Measurements from ENCODE around the gene GREB1. TPM values are rescaled to one million over a fixed set of nuclear protein-coding genes. Genes with fewer than 3 reads are reported as not detected.

Gene GREB1
- total and polyA plus RNA-seq, 2 experiments from 2014 or later, result 12.0 to 35.0 TPM

- TF ChIP-seq POLR2AphosphoS5 (IDR thresholded peaks at IDR 0.05; ENCODE audit: low read depth) (no peak), CREB1 (CRISPR knock-in tag; IDR thresholded peaks at IDR 0.05; ENCODE audit: low read depth) (no peak), ZNF331 (CRISPR knock-in tag; IDR thresholded peaks at IDR 0.05; ENCODE audit: low read depth) (no peak), EZH2 (IDR thresholded peaks at IDR 0.05; ENCODE audit: low read depth, unreplicated experiment) (no peak), CTCF (conservative IDR thresholded peaks at IDR 0.05; ENCODE audit: low read depth in 2 of 2) (no peak), JUNB (IDR thresholded peaks at IDR 0.05; ENCODE audit: unreplicated experiment) (no peak), REST (IDR thresholded peaks at IDR 0.05; ENCODE audit: unreplicated experiment) (no peak), ETS1 (IDR thresholded peaks at IDR 0.05) (no peak)
- H3K9me3 Mint-ChIP-seq, result no peaks in the 10 kb centered on the region
- no peak overlapping the region for H3K27ac Mint-ChIP-seq
- Histone ChIP-seq H2AFZ (no peak overlapping the region), H3K79me2 (replicated peaks; ENCODE audit: insufficient read depth) (no peaks in the 10 kb centered on the region), H4K20me1 (replicated peaks; ENCODE audit: insufficient read depth) (no peaks in the 10 kb centered on the region; the same call in 1 of the 2 replicates), H3K27ac (ENCODE audit: low read depth) (no peak overlapping the region), H3K36me3 (ENCODE audit: insufficient read depth) (no peaks in the 10 kb centered on the region), H3K27me3 (ENCODE audit: insufficient read depth) (peaks cover 8% of the 10 kb centered on the region), H3K9me2 (ENCODE audit: insufficient read depth) (no peaks in the 10 kb centered on the region), H3K4me1 (ENCODE audit: insufficient read depth) (peaks cover 13% of the 10 kb centered on the region; the same call in 1 of the 2 replicates), H3F3A (replicated peaks; ENCODE audit: low read depth) (no peaks in the 10 kb centered on the region), H3K4me3 (no peak overlapping the region), H3K4me2 (no peak overlapping the region)
- H3K36me3 Mint-ChIP-seq (ENCODE audit: low read depth), result no peaks in the 10 kb centered on the region
- DNase-seq (ENCODE audit: low spot score), result no peak
- ATAC-seq, result no peak
- H3K4me3 Mint-ChIP-seq, result no peak overlapping the region
- peaks cover 11% of the 10 kb centered on the region for H3K27me3 Mint-ChIP-seq (ENCODE audit: insufficient read depth, low read depth, poor library complexity)
- peaks cover 33% of the 10 kb centered on the region for H3K4me1 Mint-ChIP-seq
Observed at GRCh38 chr2:11675423-11676112, 141.7 kb downstream of the GREB1 start.
